Vagina (tissue), 2 donors: ENCODE measurements around the gene ESRRG.

Source experiments
- CTCF ChIP-seq, 3 experiments: fragments of 450-650 bp in 2 of 3; fragments of 200-600 bp in 1 of 3; sonication (generic) in 1 of 3; IDR thresholded peaks; one replicate each; pipeline ENCODE4 v1.5.1; 2017 to 2019; ENCODE audit warnings: antibody characterized with exemption in 3 of 3, mild to moderate bottlenecking in 2 of 3, moderate library complexity in 2 of 3
- POLR2A ChIP-seq, 2 donors: fragments of 450-650 bp; IDR thresholded peaks; one replicate each; pipeline ENCODE4 v1.6.1; 2017; ENCODE audit warnings: antibody characterized with exemption in 2 of 2, mild to moderate bottlenecking in 2 of 2, moderate library complexity in 2 of 2
- POLR2AphosphoS5 ChIP-seq, 2 donors: sonication (generic); formaldehyde crosslinking; IDR thresholded peaks; one replicate each; pipeline ENCODE4 v1.9.0; 2017; ENCODE audit warnings: antibody characterized with exemption in 2 of 2, mild to moderate bottlenecking in 2 of 2, low read depth in 1 of 2; ENCODE audit not compliant: insufficient read depth in 1 of 2

GRCh38 chr1:216476341-216476740 lies 246.9 kb downstream of the ESRRG start:
- TF ChIP-seq POLR2A (IDR thresholded peaks at IDR 0.05) (no peak), CTCF (IDR thresholded peaks at IDR 0.05) (no peak), POLR2AphosphoS5 (IDR thresholded peaks at IDR 0.05; ENCODE audit: insufficient read depth in 1 of 2, low read depth in 1 of 2) (no peak)
